Endothelial cell (in vitro differentiated cells): ENCODE data around the gene HIPK1. TPM values are rescaled to one million over a fixed set of nuclear protein-coding genes. Genes with fewer than 3 reads are reported as not detected.

Experiments used
- DNase-seq: peaks from one replicate; pipeline ENCODE4 v3.0.0; 2021; ENCODE audit warnings: low spot score
- H3K27ac Mint-ChIP-seq: one replicate; pipeline ENCODE4 v1.8.0; 2021; ENCODE audit warnings: mixed read lengths, inconsistent platforms; ENCODE audit not compliant: unreplicated experiment
- H3K27me3 Mint-ChIP-seq: one replicate; pipeline ENCODE4 v1.8.0; 2021; ENCODE audit warnings: mild to moderate bottlenecking, moderate library complexity, mixed read lengths, inconsistent platforms; ENCODE audit not compliant: unreplicated experiment
- H3K36me3 Mint-ChIP-seq: one replicate; pipeline ENCODE4 v1.8.0; 2021; ENCODE audit warnings: mild to moderate bottlenecking, low read depth, mixed read lengths, inconsistent platforms; ENCODE audit not compliant: unreplicated experiment
- H3K4me1 Mint-ChIP-seq: one replicate; pipeline ENCODE4 v1.8.0; 2021; ENCODE audit warnings: mild to moderate bottlenecking, mixed read lengths, inconsistent platforms; ENCODE audit not compliant: unreplicated experiment
- H3K4me3 Mint-ChIP-seq: one replicate; pipeline ENCODE4 v1.8.0; 2021; ENCODE audit warnings: mild to moderate bottlenecking, mixed read lengths, inconsistent platforms; ENCODE audit not compliant: unreplicated experiment
- H3K9me3 Mint-ChIP-seq: one replicate; pipeline ENCODE4 v1.8.0; 2021; ENCODE audit warnings: mixed read lengths, inconsistent platforms; ENCODE audit not compliant: unreplicated experiment
- CTCF ChIP-seq: fragments of 200-600 bp; sonication (generic); IDR thresholded peaks from one replicate; pipeline ENCODE4 v1.5.0; 2021; ENCODE audit warnings: antibody characterized with exemption; ENCODE audit not compliant: unreplicated experiment
- total RNA-seq: library from RNA; stranded (reverse); fragmentation: NEBNext Ultra II Directional; extraction: Animal tissue kit (Norgen Biotek cat#: 25700); gene quantifications from one replicate; pipeline ENCODE4 v1.2.1, GENCODE V29; 2021; ENCODE audit not compliant: unreplicated experiment

Gene HIPK1
- total RNA-seq, 1 donor from 2014 or later, result 56.6 TPM

- H3K4me1 Mint-ChIP-seq, result no peaks in the 10 kb centered on the region
- H3K36me3 Mint-ChIP-seq, result no peaks in the 10 kb centered on the region
- no peak for TF ChIP-seq CTCF
- DNase-seq, result no peak
- H3K4me3 Mint-ChIP-seq, result no peak overlapping the region
- no peaks in the 10 kb centered on the region for H3K27me3 Mint-ChIP-seq
- H3K9me3 Mint-ChIP-seq, result no peaks in the 10 kb centered on the region
- no peak overlapping the region for H3K27ac Mint-ChIP-seq
Measured at GRCh38 chr1:114026797-114027196, 97.7 kb downstream of the HIPK1 start.

Other genes with a start within 250 kb of the HIPK1 start
- 35.4 TPM for gene PHTF1, start 169.8 kb upstream of the HIPK1 start, total RNA-seq
- gene RSBN1, start 116.8 kb upstream of the HIPK1 start, total RNA-seq, result 15.0 TPM
- 0.87 TPM for gene PTPN22, start 57.6 kb upstream of the HIPK1 start, total RNA-seq
- 0.49 TPM for gene BCL2L15, start 41.7 kb upstream of the HIPK1 start, total RNA-seq
- gene AP4B1, start 24.5 kb upstream of the HIPK1 start, total RNA-seq, result 28.4 TPM
- 11.8 TPM for gene DCLRE1B, start 24.0 kb upstream of the HIPK1 start, total RNA-seq
- gene OLFML3, start 50.1 kb downstream of the HIPK1 start, total RNA-seq, result 130 TPM
- gene SYT6, start 224.5 kb downstream of the HIPK1 start, total RNA-seq, result 2.1 TPM